Keratinocyte (primary cell): ENCODE data around the gene RHBDD3. TPM values are rescaled to one million over a fixed set of nuclear protein-coding genes. Genes with fewer than 3 reads are reported as not detected.

Source experiments
- DNase-seq: peaks from one replicate; pipeline ENCODE4 v3.0.0-alpha.2; 2011; ENCODE audit warnings: low read depth, missing footprints, low spot score
- FAIRE-seq: peaks from 2 replicates; lab custom pipeline; 2011; peaks lifted over from hg19 to GRCh38; lab: Jason Lieb, UNC
- H2AFZ ChIP-seq: 2 replicates; pipeline ENCODE4 v1.6.0; 2012; ENCODE audit warnings: low read length, control low read depth, inconsistent platforms; ENCODE audit not compliant: control insufficient read depth
- H3K27ac ChIP-seq: 2 replicates; pipeline ENCODE4 v1.5.1; 2011; ENCODE audit warnings: low read length; ENCODE audit not compliant: control insufficient read depth, insufficient read depth
- H3K27me3 ChIP-seq: 3 replicates; pipeline ENCODE4 v1.6.0; 2011; ENCODE audit warnings: low read length; ENCODE audit not compliant: control insufficient read depth, insufficient read depth; ENCODE audit errors: extremely low read depth
- H3K36me3 ChIP-seq, 2 experiments: 2 replicates in 1 of 2; 3 replicates in 1 of 2; pipeline ENCODE4 v1.5.1; 2011; ENCODE audit warnings: low read length in 2 of 2, mild to moderate bottlenecking in 1 of 2; ENCODE audit not compliant: control insufficient read depth in 2 of 2, insufficient read depth in 2 of 2; ENCODE audit errors: extremely low read depth in 1 of 2
- H3K4me1 ChIP-seq: 3 replicates; pipeline ENCODE4 v1.5.1; 2011; ENCODE audit warnings: low read length; ENCODE audit not compliant: control insufficient read depth, insufficient read depth; ENCODE audit errors: extremely low read depth
- H3K4me2 ChIP-seq: 3 replicates; pipeline ENCODE4 v1.6.0; 2011; ENCODE audit warnings: low read depth, low read length; ENCODE audit not compliant: control insufficient read depth, insufficient read depth; ENCODE audit errors: extremely low read depth
- H3K4me3 ChIP-seq, 3 experiments: fragments of 200-600 bp in 1 of 3; sonication (generic) in 1 of 3; 2 replicates in 2 of 3; 3 replicates in 1 of 3; pipeline ENCODE4 v1.5.1; 2011 to 2016; ENCODE audit warnings: low read length in 3 of 3, mild to moderate bottlenecking in 3 of 3, control low read depth in 2 of 3, inconsistent platforms in 1 of 3, low read depth in 1 of 3, mixed read lengths in 1 of 3, mixed run types in 1 of 3, moderate library complexity in 1 of 3; ENCODE audit not compliant: control insufficient read depth in 2 of 3, insufficient read depth in 2 of 3; ENCODE audit errors: extremely low read depth in 1 of 3
- H3K79me2 ChIP-seq: 2 replicates; pipeline ENCODE4 v1.6.0; 2012; ENCODE audit warnings: low read length; ENCODE audit not compliant: control insufficient read depth, insufficient read depth
- H3K9ac ChIP-seq: 3 replicates; pipeline ENCODE4 v1.6.0; 2011; ENCODE audit warnings: low read length; ENCODE audit not compliant: control insufficient read depth, insufficient read depth; ENCODE audit errors: extremely low read depth
- H3K9me1 ChIP-seq: 3 replicates; pipeline ENCODE4 v1.6.0; 2011; ENCODE audit warnings: low read length; ENCODE audit not compliant: control insufficient read depth, insufficient read depth; ENCODE audit errors: extremely low read depth
- H3K9me3 ChIP-seq: 2 replicates; pipeline ENCODE4 v1.5.1; 2012; ENCODE audit warnings: low read depth, low read length; ENCODE audit not compliant: control insufficient read depth
- H4K20me1 ChIP-seq: 3 replicates; pipeline ENCODE4 v1.6.0; 2011; ENCODE audit warnings: low read length; ENCODE audit not compliant: control insufficient read depth, insufficient read depth; ENCODE audit errors: extremely low read depth
- EZH2 ChIP-seq: IDR thresholded peaks from one replicate; pipeline ENCODE4 v1.6.1; 2012; ENCODE audit warnings: inconsistent platforms, mild to moderate bottlenecking, low read length, moderate library complexity
- dilution Hi-C: fragments of 300-500 bp; cut with MboI; formaldehyde crosslinking; loops from one replicate; pipeline ENCODE4 v1.7.0; 2020; ENCODE audit warnings: low sequenced_read_pairs; ENCODE audit not compliant: extremely low pct_ligation_motif_present
- polyA plus RNA-seq, 5 experiments: library from polyadenylated mRNA; depleted of rRNA in 3 of 5; stranded (reverse) in 3 of 5; stranded (forward) in 1 of 5; unstranded in 1 of 5; fragments of >200 nt; gene quantifications; 1 replicate in 1 of 5; 2 replicates in 3 of 5; 3 replicates in 1 of 5; pipeline versions ENCODE4 v1.2.1 to v1.2.3, GENCODE V29; 2011 to 2012; ENCODE audit warnings: missing spikeins in 2 of 5, low read depth in 1 of 5, low replicate concordance in 1 of 5
- TF ChIP-seq, protein P1 (sequence below), 3 experiments: IDR thresholded peaks in 1 of 3; conservative IDR thresholded peaks in 1 of 3; optimal IDR thresholded peaks in 1 of 3; 2 replicates in 2 of 3; 3 replicates in 1 of 3; pipeline versions ENCODE3 to v1.5.1; 2011; ENCODE audit warnings: low read length in 3 of 3, mild to moderate bottlenecking in 3 of 3, moderate library complexity in 2 of 3, control low read depth in 1 of 3, inconsistent platforms in 1 of 3; ENCODE audit not compliant: insufficient read depth in 2 of 3; ENCODE audit errors: extremely low read depth in 1 of 3

Gene RHBDD3
- polyA plus RNA-seq, 1 donor (not counting 4 experiments of a cell fraction or from before 2014, with no cell fraction given) = 10.3 TPM

DNA sequence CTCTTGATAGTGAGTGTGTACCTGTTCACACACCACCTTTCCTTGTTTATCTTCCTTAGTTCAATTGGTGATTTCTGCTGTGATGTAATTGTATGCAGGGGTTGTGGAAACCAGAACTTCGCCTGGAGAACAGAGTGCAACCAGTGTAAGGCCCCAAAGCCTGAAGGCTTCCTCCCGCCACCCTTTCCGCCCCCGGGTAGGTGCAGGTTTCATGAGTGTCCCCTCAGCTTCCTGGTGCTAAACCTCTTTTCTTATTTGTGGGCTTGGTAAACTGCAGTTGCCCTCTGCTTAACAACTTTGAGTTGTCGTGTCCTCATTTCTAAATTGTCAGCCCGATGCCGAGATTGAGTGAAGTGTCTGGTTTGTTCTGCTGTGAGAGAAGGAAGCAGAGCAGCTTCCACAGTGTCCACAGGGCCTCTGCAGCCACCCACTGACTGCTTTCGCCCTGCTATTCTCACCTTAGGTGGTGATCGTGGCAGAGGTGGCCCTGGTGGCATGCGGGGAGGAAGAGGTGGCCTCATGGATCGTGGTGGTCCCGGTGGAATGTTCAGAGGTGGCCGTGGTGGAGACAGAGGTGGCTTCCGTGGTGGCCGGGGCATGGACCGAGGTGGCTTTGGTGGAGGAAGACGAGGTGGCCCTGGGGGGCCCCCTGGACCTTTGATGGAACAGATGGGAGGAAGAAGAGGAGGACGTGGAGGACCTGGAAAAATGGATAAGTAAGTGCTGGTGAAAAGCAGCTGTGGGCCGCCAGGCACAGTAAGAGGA lies 31.5 kb upstream of the RHBDD3 start:
- TF ChIP-seq EZH2 = no peak
- TF ChIP-seq, protein P1, sequence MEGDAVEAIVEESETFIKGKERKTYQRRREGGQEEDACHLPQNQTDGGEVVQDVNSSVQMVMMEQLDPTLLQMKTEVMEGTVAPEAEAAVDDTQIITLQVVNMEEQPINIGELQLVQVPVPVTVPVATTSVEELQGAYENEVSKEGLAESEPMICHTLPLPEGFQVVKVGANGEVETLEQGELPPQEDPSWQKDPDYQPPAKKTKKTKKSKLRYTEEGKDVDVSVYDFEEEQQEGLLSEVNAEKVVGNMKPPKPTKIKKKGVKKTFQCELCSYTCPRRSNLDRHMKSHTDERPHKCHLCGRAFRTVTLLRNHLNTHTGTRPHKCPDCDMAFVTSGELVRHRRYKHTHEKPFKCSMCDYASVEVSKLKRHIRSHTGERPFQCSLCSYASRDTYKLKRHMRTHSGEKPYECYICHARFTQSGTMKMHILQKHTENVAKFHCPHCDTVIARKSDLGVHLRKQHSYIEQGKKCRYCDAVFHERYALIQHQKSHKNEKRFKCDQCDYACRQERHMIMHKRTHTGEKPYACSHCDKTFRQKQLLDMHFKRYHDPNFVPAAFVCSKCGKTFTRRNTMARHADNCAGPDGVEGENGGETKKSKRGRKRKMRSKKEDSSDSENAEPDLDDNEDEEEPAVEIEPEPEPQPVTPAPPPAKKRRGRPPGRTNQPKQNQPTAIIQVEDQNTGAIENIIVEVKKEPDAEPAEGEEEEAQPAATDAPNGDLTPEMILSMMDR (optimal IDR thresholded peaks at IDR 0.05 in 1 of 3, IDR thresholded peaks at IDR 0.05 in 1 of 3, conservative IDR thresholded peaks at IDR 0.05 in 1 of 3; ENCODE audit: extremely low read depth in 1 of 3, insufficient read depth in 2 of 3, low read length in 3 of 3) = no peak
- Histone ChIP-seq H3K4me3 (no peak overlapping the region), H3K4me2 (no peak overlapping the region), H3K27me3 (no peaks in the 10 kb centered on the region), H3K9me3 (no peaks in the 10 kb centered on the region), H3K27ac (no peak overlapping the region), H2AFZ (no peak overlapping the region), H4K20me1 (peaks cover 17% of the 10 kb centered on the region), H3K36me3 (peaks cover 39 to 55% of the 10 kb centered on the region in 2 experiments), H3K9ac (no peak overlapping the region), H3K4me1 (no peaks in the 10 kb centered on the region), H3K79me2 (no peaks in the 10 kb centered on the region), H3K9me1 (peaks cover 2% of the 10 kb centered on the region)
- DNase-seq (no peak), FAIRE-seq (no peak)
- dilution Hi-C loops = no loop called here

- Histone ChIP-seq H3K27me3 (no peaks in the 10 kb centered on the region), H3K36me3 (peaks cover 41 to 59% of the 10 kb centered on the region in 2 experiments), H3K4me2 (no peak overlapping the region), H4K20me1 (peaks cover 17% of the 10 kb centered on the region), H3K79me2 (no peaks in the 10 kb centered on the region), H3K4me3 (no peak overlapping the region), H3K4me1 (no peaks in the 10 kb centered on the region), H3K9me1 (peaks cover 2% of the 10 kb centered on the region), H2AFZ (no peak overlapping the region), H3K9me3 (no peaks in the 10 kb centered on the region), H3K9ac (no peak overlapping the region), H3K27ac (no peak overlapping the region)
- FAIRE-seq = no peak
- DNase-seq = no peak
- dilution Hi-C loops = no loop called here
- TF ChIP-seq, protein P1 (optimal IDR thresholded peaks at IDR 0.05 in 1 of 3, IDR thresholded peaks at IDR 0.05 in 1 of 3, conservative IDR thresholded peaks at IDR 0.05 in 1 of 3; ENCODE audit: extremely low read depth in 1 of 3, insufficient read depth in 2 of 3, low read length in 3 of 3) = no peak
These were observed 30.9 kb upstream of the RHBDD3 start for GRCh38 chr22:29298641-29299040.
